K562 (cell line): ENCODE measurements around the gene NECTIN2. TPM values are rescaled to one million over a fixed set of nuclear protein-coding genes. Genes with fewer than 3 reads are reported as not detected.
A peak's percentile ranks its signal among the peaks of the same experiment; 100 is the strongest.

Experiments
- ARID4B ChIP-seq: sonication (generic); formaldehyde crosslinking; IDR thresholded peaks from 2 replicates; pipeline ENCODE4 v1.8.0; 2022; ENCODE audit warnings: mild to moderate bottlenecking, missing genetic modification reagents
- EHMT2 ChIP-seq: fragments of 450-650 bp; IDR thresholded peaks from 2 replicates; pipeline ENCODE4 v1.6.1; 2018; ENCODE audit warnings: antibody characterized with exemption
- ETV1 ChIP-seq: fragments of 450-650 bp; conservative IDR thresholded peaks from 2 replicates; pipeline ENCODE4 v1.6.1; 2016; ENCODE audit warnings: missing genetic modification characterization, control low read depth, low read depth, missing compliant biosample characterization
- GABPB2 ChIP-seq: fragments of 250-450 bp; sonication (Bioruptor Pico); conservative IDR thresholded peaks from 2 replicates; pipeline ENCODE4 v1.5.1; 2021; ENCODE audit warnings: mild to moderate bottlenecking
- HINFP ChIP-seq: fragments of 450-650 bp; conservative IDR thresholded peaks from 2 replicates; pipeline ENCODE4 v1.6.1; 2016; ENCODE audit warnings: missing genetic modification characterization, low read depth, mild to moderate bottlenecking, control low read depth, missing compliant biosample characterization
- HNRNPH1 ChIP-seq: fragments of 200-400 bp; formaldehyde crosslinking; optimal IDR thresholded peaks from 2 replicates; pipeline ENCODE3; 2017; ENCODE audit warnings: low read depth, mild to moderate bottlenecking, low read length, moderate library complexity
- MCM7 ChIP-seq, 2 experiments: fragments of 450-650 bp; IDR thresholded peaks; 2 replicates each; pipeline ENCODE4 v1.6.1; 2016 to 2018
- NKRF ChIP-seq: fragments of 450-650 bp; IDR thresholded peaks from 2 replicates; pipeline ENCODE4 v1.6.1; 2016; ENCODE audit warnings: borderline replicate concordance
- PHB2 ChIP-seq: fragments of 450-650 bp; IDR thresholded peaks from 2 replicates; pipeline ENCODE4 v1.6.1; 2017; ENCODE audit warnings: low read depth
- SAFB ChIP-seq: fragments of 200-400 bp; formaldehyde crosslinking; IDR thresholded peaks from 2 replicates; pipeline ENCODE4 v1.6.1; 2017; ENCODE audit warnings: low read depth, low read length, borderline replicate concordance
- TAF1 ChIP-seq: IDR thresholded peaks from 2 replicates; pipeline ENCODE4 v1.6.1; 2011; ENCODE audit warnings: mild to moderate bottlenecking, low read length, moderate library complexity; ENCODE audit not compliant: insufficient read depth, control insufficient read depth, severe bottlenecking; ENCODE audit errors: extremely low read depth
- U2AF2 ChIP-seq: fragments of 200-400 bp; formaldehyde crosslinking; optimal IDR thresholded peaks from 2 replicates; pipeline ENCODE3; 2017; ENCODE audit warnings: low read depth, mild to moderate bottlenecking, low read length
- ZBTB26 ChIP-seq: fragments of 450-650 bp; formaldehyde crosslinking; IDR thresholded peaks from 2 replicates; pipeline ENCODE4 v1.4.0; 2022; ENCODE audit warnings: missing genetic modification characterization
- ZBTB5 ChIP-seq: fragments of 450-650 bp; IDR thresholded peaks from 2 replicates; pipeline ENCODE4 v1.6.1; 2017; ENCODE audit warnings: antibody characterized with exemption
- polyA plus RNA-seq, 8 experiments: library from polyadenylated mRNA; depleted of rRNA in 4 of 8; stranded (reverse) in 5 of 8; unstranded in 3 of 8; fragments of >200 nt; fragmentation: Nextera tagmentation in 2 of 8; fragmentation: Illumina TruSeq in 1 of 8; extraction: Ambion mirVana in 2 of 8; extraction: Trizol in 1 of 8; gene quantifications; 2 replicates each; pipeline versions ENCODE4 v1.2.1 to v1.2.3, GENCODE V29; 2011 to 2014; ENCODE audit warnings: inconsistent platforms in 1 of 8, missing spikeins in 1 of 8
- total RNA-seq, 7 experiments: library from RNA; depleted of rRNA in 6 of 7; stranded (reverse); fragments of >200 nt in 6 of 7; fragmentation: Illumina TruSeq in 2 of 7; extraction: Trizol in 2 of 7; gene quantifications; 2 replicates each; pipeline versions ENCODE4 v1.2.1 to v1.2.3, GENCODE V29; 2011 to 2021; ENCODE audit warnings: low replicate concordance in 1 of 7

NECTIN2 gene
- total and polyA plus RNA-seq, 9 of the 15 experiments (the other 6 are each of a cell fraction or from before 2014, with no cell fraction given) = 3.9 to 94.9 (median 34.9) TPM

GRCh38 chr19:44846455-44847143 lies 502 bp downstream of the NECTIN2 start (continued):
- TF ChIP-seq ARID4B (CRISPR knock-in tag) (no peak), EHMT2 (no peak), HNRNPH1 (no peak), U2AF2 (no peak), PHB2 (no peak), SAFB (no peak), ETV1 (tag) (no peak), TAF1 (peak; percentile 8), MCM7 (IDR thresholded peaks at IDR 0.05) (no peak), ZBTB5 (0 out of 2 replicates have a peak, but pooled peaks have one; percentile 32), NKRF (no peak), GABPB2 (CRISPR knock-in tag) (no peak), HINFP (tag) (no peak), ZBTB26 (CRISPR knock-in tag) (no peak)
